ENCODE results near the gene ATCAY.

ATCAY gene

GRCh38 chr19:3976495-3977241, 96.2 kb downstream of the ATCAY start:
- TF ChIP-seq MAX (IDR thresholded peaks at IDR 0.05; ENCODE audit: low read depth, low read length) (no peak), MYC (IDR thresholded peaks at IDR 0.05; ENCODE audit: low read depth, low read length) (no peak), POLR2A (IDR thresholded peaks at IDR 0.05; ENCODE audit: extremely low read depth, insufficient read length) (no peak)
- TF ChIP-seq, protein P1, sequence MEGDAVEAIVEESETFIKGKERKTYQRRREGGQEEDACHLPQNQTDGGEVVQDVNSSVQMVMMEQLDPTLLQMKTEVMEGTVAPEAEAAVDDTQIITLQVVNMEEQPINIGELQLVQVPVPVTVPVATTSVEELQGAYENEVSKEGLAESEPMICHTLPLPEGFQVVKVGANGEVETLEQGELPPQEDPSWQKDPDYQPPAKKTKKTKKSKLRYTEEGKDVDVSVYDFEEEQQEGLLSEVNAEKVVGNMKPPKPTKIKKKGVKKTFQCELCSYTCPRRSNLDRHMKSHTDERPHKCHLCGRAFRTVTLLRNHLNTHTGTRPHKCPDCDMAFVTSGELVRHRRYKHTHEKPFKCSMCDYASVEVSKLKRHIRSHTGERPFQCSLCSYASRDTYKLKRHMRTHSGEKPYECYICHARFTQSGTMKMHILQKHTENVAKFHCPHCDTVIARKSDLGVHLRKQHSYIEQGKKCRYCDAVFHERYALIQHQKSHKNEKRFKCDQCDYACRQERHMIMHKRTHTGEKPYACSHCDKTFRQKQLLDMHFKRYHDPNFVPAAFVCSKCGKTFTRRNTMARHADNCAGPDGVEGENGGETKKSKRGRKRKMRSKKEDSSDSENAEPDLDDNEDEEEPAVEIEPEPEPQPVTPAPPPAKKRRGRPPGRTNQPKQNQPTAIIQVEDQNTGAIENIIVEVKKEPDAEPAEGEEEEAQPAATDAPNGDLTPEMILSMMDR (IDR thresholded peaks at IDR 0.05; ENCODE audit: low read depth, low read length): no peak
- no peak overlapping the region for H3K4me3 ChIP-seq (ENCODE audit: low read depth, low read length)
- DNase-seq (ENCODE audit: low read depth): peak; percentile 10
